ENCODE data around the gene KRT3. TPM values are rescaled to one million over a fixed set of nuclear protein-coding genes. Genes with fewer than 3 reads are reported as not detected.

Gene KRT3
- total and polyA plus RNA-seq, 2 donors (not counting 1 experiment from before 2014, with no cell fraction given), result not detected

DNA sequence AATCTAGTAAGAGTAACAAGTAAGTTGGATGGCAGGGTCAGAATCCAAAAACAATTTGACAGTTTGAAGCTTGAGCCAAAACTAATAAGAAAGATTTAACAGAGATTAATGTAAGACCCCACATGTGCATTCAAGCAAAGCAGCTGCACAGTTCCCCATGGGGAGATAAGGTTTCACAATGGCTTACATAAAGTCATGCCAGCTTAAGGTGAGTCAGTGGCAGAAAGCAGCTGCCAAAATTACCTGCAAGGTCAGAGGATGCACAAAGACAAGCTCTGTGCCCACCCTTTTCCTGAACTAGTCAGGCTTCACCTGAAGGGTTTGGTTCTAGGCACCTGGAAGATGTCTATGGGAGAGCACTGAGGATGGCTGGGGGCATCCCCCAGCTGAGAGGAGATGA lies 56.0 kb downstream of the KRT3 start:
- Histone ChIP-seq H3K36me3 (replicated peaks in 1 of 2; ENCODE audit: control extremely low read depth in 1 of 2, control insufficient read depth in 1 of 2, extremely low read depth in 1 of 2, insufficient read depth in 2 of 2, low read length in 1 of 2) (no peaks in the 10 kb centered on the region), H3K27me3 (replicated peaks in 1 of 4; ENCODE audit: control extremely low read depth in 1 of 4, control insufficient read depth in 3 of 4, insufficient read depth in 4 of 4, low read length in 3 of 4) (peaks cover 0 to 10% (median 0%) of the 10 kb centered on the region in 4 experiments), H3K27ac (ENCODE audit: low read length in 2 of 2) (no peak overlapping the region), H3K9ac (ENCODE audit: low read length) (no peak overlapping the region), H4K20me1 (ENCODE audit: control insufficient read depth, insufficient read depth, low read length, poor library complexity, severe bottlenecking) (no peaks in the 10 kb centered on the region), H2AFZ (ENCODE audit: insufficient read depth, low read depth, low read length, poor library complexity, severe bottlenecking) (no peak overlapping the region), H3K4me2 (replicated peaks; ENCODE audit: low read depth, low read length, poor library complexity, severe bottlenecking) (no peak overlapping the region), H3K9me3 (ENCODE audit: control extremely low read depth in 1 of 3, control insufficient read depth in 2 of 3, insufficient read depth in 1 of 3, low read length in 2 of 3) (peaks cover 0 to 10% (median 0%) of the 10 kb centered on the region in 3 donors), H3K4me3 (ENCODE audit: control extremely low read depth in 1 of 5, extremely low read depth in 1 of 5, insufficient read depth in 1 of 5, low read depth in 2 of 5, low read length in 4 of 5) (no peak overlapping the region), H3K79me2 (ENCODE audit: control insufficient read depth, insufficient read depth, low read length) (no peaks in the 10 kb centered on the region), H3K4me1 (ENCODE audit: control insufficient read depth in 2 of 2, insufficient read depth in 2 of 2, low read length in 2 of 2) (no peaks in the 10 kb centered on the region)
- H3K27me3 Mint-ChIP-seq, result peaks cover 40% of the 10 kb centered on the region
- intact Hi-C loops (cut with micrococcal nuclease), result no loop called here
- DNase-seq (no peak), ATAC-seq (ENCODE audit: low read depth) (no peak)
- no peak overlapping the region for H3K27ac Mint-ChIP-seq
- POLR2A ChIA-PET, result no interaction called here
- H3K4me3 Mint-ChIP-seq, result no peak overlapping the region
- H3K9me3 Mint-ChIP-seq (ENCODE audit: insufficient read depth), result no peaks in the 10 kb centered on the region
- no peaks in the 10 kb centered on the region for H3K4me1 Mint-ChIP-seq
- CTCF ChIA-PET, result no interaction called here
- TF ChIP-seq, protein P1, sequence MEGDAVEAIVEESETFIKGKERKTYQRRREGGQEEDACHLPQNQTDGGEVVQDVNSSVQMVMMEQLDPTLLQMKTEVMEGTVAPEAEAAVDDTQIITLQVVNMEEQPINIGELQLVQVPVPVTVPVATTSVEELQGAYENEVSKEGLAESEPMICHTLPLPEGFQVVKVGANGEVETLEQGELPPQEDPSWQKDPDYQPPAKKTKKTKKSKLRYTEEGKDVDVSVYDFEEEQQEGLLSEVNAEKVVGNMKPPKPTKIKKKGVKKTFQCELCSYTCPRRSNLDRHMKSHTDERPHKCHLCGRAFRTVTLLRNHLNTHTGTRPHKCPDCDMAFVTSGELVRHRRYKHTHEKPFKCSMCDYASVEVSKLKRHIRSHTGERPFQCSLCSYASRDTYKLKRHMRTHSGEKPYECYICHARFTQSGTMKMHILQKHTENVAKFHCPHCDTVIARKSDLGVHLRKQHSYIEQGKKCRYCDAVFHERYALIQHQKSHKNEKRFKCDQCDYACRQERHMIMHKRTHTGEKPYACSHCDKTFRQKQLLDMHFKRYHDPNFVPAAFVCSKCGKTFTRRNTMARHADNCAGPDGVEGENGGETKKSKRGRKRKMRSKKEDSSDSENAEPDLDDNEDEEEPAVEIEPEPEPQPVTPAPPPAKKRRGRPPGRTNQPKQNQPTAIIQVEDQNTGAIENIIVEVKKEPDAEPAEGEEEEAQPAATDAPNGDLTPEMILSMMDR (IDR thresholded peaks at IDR 0.05), result no peak
- TF ChIP-seq EZH2 (IDR thresholded peaks at IDR 0.05; ENCODE audit: borderline replicate concordance, insufficient read depth, low read depth, low read length, poor library complexity, severe bottlenecking), result no peak

Small RNAs within 50 kb of the gene (small RNA-seq; reads per million reads assigned to genes)
- gene AC107016.2 (ENCODE audit: insufficient read length, low read depth, low replicate concordance), result not detected

Other genes starting within 250 kb of the KRT3 start
- not detected in 2 replicates for gene KRT71, start 243.0 kb downstream of the KRT3 start, total RNA-seq
- gene KRT71, start 243.0 kb downstream of the KRT3 start, polyA plus RNA-seq, result not detected in 2 replicates
- gene KRT74, start 222.3 kb downstream of the KRT3 start, total RNA-seq, result not detected in 2 replicates
- not detected in 2 replicates for gene KRT74, start 222.3 kb downstream of the KRT3 start, polyA plus RNA-seq
- gene KRT72, start 194.7 kb downstream of the KRT3 start, total RNA-seq, result not detected in 2 replicates
- 0.04 and 0.49 TPM in 2 replicates for gene KRT72, start 194.7 kb downstream of the KRT3 start, polyA plus RNA-seq
- gene KRT73, start 177.6 kb downstream of the KRT3 start, total RNA-seq, result not detected in 2 replicates
- 0.07 and 0.36 TPM in 2 replicates for gene KRT73, start 177.6 kb downstream of the KRT3 start, polyA plus RNA-seq
- not detected in 2 replicates for gene KRT2, start 143.9 kb downstream of the KRT3 start, total RNA-seq
- gene KRT2, start 143.9 kb downstream of the KRT3 start, polyA plus RNA-seq, result 0.04 TPM in 2 replicates
- not detected in 2 replicates for gene KRT1, start 115.7 kb downstream of the KRT3 start, total RNA-seq
- gene KRT1, start 115.7 kb downstream of the KRT3 start, polyA plus RNA-seq, result 0.07 TPM in 1 of 2 replicates, not detected in the other
- gene KRT77, start 92.6 kb downstream of the KRT3 start, total RNA-seq, result not detected in 2 replicates
- not detected in 2 replicates for gene KRT77, start 92.6 kb downstream of the KRT3 start, polyA plus RNA-seq
- gene KRT76, start 18.8 kb downstream of the KRT3 start, total RNA-seq, result not detected in 2 replicates
- gene KRT76, start 18.8 kb downstream of the KRT3 start, polyA plus RNA-seq, result not detected in 2 replicates
- not detected in 2 replicates for gene KRT4, start 18.0 kb upstream of the KRT3 start, total RNA-seq
- gene KRT4, start 18.0 kb upstream of the KRT3 start, polyA plus RNA-seq, result not detected in 2 replicates
- gene KRT79, start 38.2 kb upstream of the KRT3 start, total RNA-seq, result not detected in 2 replicates
- gene KRT79, start 38.2 kb upstream of the KRT3 start, polyA plus RNA-seq, result not detected in 2 replicates
- not detected in 2 replicates for gene KRT78, start 52.9 kb upstream of the KRT3 start, total RNA-seq
- gene KRT78, start 52.9 kb upstream of the KRT3 start, polyA plus RNA-seq, result not detected in 2 replicates
- 0.83 and 0.94 TPM in 2 replicates for gene KRT8, start 109.0 kb upstream of the KRT3 start, total RNA-seq
- 0.23 and 0.24 TPM in 2 replicates for gene KRT8, start 109.0 kb upstream of the KRT3 start, polyA plus RNA-seq
- 4.3 and 4.7 TPM in 2 replicates for gene KRT18, start 153.0 kb upstream of the KRT3 start, total RNA-seq
- gene KRT18, start 153.0 kb upstream of the KRT3 start, polyA plus RNA-seq, result 3.3 TPM in 2 replicates
- 631 and 674 TPM in 2 replicates for gene EIF4B, start 210.3 kb upstream of the KRT3 start, total RNA-seq
- 252 and 286 TPM in 2 replicates for gene EIF4B, start 210.3 kb upstream of the KRT3 start, polyA plus RNA-seq